KBM-7 (cell line): ENCODE results near the gene TRIO.

ENCODE experiments used
- DNase-seq: peaks from one replicate; pipeline ENCODE4 v3.0.0-alpha.2; 2015
- in situ Hi-C: fragments of 300-500 bp; cut with MboI; formaldehyde crosslinking; loops from 2 replicates; pipeline ENCODE4 v1.14.3; 2020; ENCODE audit warnings: low sequenced_read_pairs, low pct_unique_long_range_greater_than_20kb, mixed read lengths

Gene TRIO

DNA sequence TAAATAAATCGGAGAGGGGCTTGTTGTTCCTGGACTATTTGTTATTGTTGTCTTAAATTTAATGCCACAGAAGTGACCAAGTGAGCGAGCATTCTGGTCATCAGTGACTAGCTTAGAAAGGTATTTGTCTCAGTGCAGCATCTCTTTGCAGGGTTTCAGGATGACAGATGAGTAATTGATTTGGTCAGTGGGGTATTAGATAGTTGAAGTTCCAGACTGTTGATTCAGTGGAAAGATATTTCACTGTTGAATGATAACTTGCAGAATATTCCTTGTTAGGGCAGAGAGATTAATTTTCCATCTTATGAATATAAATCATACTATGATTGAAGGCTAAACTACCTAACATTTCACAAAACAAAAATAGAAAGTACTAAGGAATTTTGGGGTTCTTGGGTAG lies 122.4 kb downstream of the TRIO start:
- no peak for DNase-seq
- in situ Hi-C loops = loop anchor here (25.0 kb wide), 1 partner anchor 278 kb away; no protein-coding TSS in a partner anchor

DNA sequence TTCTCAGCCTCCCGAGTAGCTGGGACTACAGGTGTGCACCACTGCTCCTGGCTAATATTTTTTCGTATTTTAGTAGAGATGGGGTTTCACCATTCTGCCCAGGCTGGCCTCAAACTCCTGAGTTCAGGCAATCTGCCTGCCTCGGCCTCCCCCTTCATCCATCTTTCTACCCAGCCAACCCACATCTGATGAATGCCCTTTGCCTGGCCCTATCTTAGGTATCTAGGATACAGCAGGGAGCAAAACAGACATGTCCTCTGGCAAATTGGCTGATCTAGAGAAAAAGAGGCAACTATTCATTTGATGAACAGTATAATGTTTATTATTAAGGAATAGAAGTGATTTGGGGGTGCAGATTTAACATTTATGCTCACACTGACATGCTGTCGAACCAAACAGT lies 123.0 kb downstream of the TRIO start:
- no peak for DNase-seq
- in situ Hi-C loops = loop anchor here (25.0 kb wide), 1 partner anchor 279 kb away; no protein-coding TSS in a partner anchor

DNA sequence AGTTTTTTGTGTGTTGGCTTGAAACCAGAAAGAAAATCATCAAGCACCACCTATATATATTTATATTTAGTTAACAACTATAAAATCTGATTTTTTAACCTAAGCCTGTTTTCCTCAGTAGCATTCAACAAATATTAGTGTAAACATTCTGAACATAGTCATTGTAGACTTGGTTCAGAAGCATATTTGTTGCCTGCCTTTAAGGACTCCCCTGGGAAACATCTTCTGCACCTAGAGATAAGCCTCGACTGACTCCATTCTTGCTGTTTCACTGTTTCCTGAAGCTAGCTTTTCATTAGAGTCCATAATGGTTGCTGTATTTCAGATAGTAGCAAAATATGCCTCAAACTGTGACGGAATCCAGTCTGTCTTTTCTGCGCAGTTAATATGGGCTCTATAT lies 123.5 kb downstream of the TRIO start:
- in situ Hi-C loops = loop anchor here (25.0 kb wide), 1 partner anchor 279 kb away; no protein-coding TSS in a partner anchor
- DNase-seq = no peak

DNA sequence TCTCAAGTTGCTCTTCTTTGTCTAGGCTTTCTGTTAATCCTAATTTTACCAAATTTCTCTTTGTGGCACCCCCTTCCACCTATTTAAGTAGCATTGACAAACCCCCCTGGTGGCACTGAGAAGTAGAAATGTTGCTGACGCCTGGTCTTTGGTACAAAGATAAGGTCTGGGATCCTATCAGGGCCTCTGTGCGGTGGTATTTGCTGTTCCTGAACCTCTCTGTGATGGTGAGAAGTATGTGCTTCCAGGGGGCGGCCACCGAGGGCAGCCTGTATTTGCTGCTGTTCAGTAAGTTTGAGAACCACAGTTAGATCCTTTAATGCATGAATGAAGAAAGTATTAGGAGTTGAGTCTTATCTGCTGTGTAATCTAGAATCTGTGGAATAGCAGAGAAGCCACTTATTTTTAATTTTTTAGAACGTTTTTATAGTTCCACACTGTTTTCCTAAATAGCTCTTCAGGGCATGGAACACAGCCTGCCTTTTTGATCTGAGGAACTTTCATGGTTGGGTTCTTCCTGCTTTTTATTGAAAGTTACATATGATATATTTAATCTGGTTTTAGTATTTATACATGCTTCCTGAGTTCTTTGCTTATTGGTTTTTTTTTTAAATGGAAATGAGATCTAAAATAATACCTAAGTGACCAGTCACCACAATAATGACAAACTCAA lies 124.2 kb downstream of the TRIO start:
- in situ Hi-C loops = loop anchor here (25.0 kb wide), 1 partner anchor 280 kb away; no protein-coding TSS in a partner anchor
- DNase-seq = no peak

DNA sequence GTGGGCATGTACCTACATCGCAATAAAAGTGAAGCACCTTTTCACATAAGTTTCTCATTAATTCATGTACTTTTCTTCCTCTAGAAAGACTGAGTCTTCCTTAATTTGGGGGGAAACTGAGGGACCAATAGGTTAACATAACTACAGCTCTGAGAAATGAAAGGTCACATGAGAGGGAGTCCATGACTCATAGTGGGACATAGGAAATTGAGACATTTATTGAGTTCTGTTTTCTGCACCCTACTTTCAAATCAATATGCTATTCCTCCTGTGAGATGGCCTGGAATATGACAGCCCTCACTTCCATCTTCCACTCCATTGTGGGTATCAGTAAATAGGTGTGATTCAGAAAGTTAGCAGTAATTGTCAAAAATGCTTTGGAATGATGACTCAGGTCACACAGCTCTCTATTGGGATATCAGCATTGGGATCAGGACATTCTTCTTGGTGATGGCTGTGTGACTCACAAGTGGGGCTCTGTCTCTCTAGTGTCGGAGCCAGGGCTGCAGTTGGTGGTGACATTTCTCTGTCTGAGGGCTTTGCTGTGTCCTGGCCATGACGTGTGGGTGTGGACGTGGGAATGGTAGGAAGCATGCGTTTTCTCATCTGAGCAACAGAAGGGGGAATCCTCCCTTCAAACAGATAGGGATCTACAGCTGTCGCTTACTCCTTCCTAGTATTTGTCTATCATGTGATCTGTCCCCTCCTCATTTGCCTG lies 125.0 kb downstream of the TRIO start:
- DNase-seq = no peak
- in situ Hi-C loops = loop anchor here (25.0 kb wide), 1 partner anchor 281 kb away; no protein-coding TSS in a partner anchor

DNA sequence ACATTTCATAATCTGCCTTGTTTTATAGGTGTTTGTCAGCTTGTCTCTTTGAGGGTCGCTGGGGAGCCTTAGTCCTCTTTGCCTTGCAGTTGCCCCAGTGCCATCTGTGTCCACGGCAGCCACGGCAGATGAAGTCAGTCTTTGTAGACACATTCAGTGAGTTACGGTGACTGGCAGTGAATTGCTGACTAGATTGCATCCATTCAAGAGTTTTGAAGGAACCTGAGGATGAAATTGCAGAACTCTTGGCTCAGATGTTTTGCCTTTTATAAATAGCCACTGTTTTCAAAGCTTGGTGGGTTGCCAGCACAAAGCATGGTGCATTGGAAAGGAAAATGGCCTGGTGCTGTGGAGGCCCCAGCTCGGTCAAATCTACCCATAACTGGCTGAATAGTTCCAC lies 125.6 kb downstream of the TRIO start:
- DNase-seq = no peak
- in situ Hi-C loops = loop anchor here (25.0 kb wide), 1 partner anchor 281 kb away; no protein-coding TSS in a partner anchor

DNA sequence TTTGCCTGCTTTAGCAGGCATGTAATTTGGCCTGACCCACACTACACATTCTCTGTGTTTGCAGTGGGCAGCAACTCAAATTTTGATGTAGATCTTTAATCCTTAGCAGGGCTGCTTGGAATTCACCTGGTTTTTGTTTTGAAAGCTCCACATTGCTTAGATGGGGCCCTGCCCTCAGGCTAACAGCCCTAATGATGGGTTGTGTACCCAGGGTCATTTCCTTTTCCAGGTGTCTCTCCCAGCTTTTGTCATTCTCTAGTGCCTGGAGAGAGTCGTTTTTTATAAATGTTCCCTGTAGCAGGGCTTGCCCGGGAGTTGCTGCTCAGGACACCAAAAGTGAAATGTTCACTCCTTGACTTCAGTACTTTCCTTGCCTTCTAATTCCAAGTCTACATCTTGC lies 126.3 kb downstream of the TRIO start:
- in situ Hi-C loops = loop anchor here (25.0 kb wide), 1 partner anchor 282 kb away; no protein-coding TSS in a partner anchor
- no peak for DNase-seq

DNA sequence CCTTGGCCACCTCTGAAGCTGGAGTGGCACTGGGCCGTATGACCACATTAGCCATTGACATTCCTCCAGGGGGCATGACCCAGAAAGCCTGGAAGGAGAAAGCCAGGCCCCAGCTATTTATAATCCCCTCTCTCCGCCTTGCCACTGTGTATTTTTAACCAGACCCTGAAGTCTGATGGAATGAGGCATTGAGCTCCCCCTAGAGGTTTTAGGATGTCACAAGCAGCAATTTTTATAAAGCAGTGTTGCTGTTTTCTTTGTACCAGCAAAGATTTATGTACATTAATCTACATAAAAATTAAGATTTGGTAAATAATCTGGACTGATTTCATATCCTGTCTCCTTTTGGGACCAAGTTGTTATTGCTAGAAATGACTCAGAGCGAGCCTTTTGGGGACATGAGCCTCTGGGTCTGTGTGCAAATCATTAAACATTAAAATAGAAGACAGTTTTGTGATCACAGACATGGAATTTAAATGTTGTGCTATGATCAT lies 127.1 kb downstream of the TRIO start:
- in situ Hi-C loops = loop anchor here (25.0 kb wide), 1 partner anchor 283 kb away; no protein-coding TSS in a partner anchor
- DNase-seq = peak; percentile 72

DNA sequence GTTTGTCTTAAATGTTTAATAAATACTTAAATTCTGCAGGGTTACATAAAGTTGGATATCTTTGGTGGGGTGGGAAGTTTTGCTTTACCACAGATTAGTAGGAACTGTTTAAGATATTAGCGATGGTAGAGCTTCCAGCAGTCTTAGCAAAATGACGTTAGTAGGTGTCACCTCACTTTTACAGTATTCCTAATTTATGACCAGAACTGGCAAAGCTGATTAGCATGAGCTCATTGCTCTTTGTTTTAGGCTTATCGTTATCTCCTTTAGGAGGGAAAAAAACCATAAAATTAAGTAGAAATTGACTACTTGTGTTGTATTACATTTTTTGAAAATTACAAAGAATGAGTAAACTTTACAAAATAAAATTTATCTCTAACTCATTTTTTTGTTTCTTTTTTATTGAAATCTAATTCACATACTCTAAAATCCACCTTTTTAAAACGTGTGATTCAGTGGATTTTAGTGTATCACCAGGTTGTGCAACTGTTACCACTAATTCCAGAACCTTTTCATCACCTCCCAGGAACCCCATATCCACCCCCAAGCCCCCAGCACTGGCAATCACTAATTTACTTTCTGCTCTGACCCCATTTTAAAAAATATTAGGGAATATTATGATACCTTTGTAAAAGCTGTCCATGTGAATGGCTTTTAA lies 129.5 kb downstream of the TRIO start:
- in situ Hi-C loops = loop anchor here (25.0 kb wide), 1 partner anchor 285 kb away; no protein-coding TSS in a partner anchor
- no peak for DNase-seq

DNA sequence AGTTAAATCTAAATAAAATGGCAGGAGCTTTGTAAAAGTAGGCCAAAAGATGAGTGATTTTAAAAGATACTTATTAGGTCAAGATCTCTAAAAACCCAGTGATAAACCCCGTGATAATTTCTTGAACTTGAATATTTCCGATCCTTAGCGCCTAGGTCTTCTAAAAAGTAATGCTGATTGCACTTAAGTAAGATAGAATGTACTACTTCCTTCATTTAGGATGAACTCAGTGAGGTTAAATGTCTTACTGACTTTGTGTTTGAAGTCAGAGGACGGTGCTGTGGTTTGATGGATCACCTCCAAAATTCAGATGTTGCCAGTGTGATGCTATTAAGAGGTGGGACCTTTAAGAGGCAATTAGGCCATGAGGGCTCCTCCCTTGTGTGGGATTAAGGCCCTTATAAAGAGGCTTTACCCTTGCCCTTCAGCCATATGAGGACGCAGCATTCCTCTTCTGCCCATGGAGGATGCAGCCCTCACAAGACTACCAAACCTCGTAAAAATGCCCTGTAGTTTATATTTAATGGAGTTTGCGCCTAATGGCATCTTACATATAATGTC lies 130.1 kb downstream of the TRIO start:
- DNase-seq = no peak
- in situ Hi-C loops = loop anchor here (25.0 kb wide), 1 partner anchor 286 kb away; no protein-coding TSS in a partner anchor

DNA sequence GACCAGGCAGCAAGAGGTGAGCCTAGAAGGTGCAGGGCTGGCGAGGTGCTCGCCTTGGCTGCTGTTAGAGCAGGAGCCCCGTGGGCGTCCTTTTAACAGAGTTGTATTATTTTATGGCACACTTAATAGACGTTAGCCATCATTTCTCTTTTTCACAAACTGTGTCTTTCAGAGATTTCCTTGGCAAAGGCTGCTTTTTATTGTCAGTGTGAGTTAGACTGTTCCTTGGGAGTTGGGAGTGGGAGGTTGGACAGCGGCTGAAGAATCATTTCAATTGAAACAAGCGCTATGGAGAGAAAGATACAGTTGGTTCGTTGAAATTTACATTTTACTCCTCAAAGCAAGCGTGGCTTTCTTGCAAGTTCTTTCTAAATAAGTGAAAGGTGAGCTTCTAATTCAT lies 133.2 kb downstream of the TRIO start:
- in situ Hi-C loops = no loop called here
- DNase-seq = no peak

DNA sequence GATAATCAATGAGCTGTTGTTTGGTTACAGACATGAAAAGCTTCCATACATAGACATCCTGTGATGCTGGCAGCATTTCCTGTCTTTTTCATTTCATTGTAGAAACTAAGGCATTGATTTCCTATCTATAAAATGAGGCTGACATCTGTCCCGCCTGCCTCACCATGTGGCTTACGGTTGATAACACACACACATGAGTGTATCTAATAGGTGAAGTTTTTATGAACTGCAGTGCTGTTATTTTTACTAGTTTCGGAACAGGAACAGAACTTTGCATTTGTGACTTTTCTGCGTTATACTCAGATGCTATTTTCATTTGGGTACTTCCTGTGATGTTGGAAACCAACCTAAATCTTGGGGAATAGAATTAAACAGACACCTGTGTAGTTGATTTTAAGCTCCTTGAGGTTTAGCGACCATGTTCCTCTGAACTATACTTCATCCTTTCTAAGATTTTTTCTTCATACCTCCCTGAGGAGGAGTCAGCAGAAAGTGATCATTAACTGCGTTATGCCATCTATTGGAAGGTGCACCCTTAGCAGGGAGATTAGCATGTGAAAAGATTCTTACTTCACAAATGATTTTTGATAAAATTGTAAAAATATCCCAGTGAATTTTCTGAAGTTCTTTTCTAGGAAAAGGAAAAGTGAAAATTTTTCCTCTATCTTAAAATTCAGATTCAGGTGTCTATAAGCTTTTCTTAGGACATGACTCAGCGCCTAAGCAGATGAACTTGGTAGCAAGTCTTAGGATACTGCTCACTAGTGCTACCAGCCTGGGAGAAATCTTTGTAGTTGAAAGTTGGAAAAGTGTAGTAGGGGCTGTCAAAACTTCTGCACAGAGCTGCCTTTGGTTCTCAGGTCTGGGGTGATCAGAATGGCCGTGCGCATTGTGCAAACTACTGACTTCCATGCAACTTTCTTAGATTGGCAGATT lies 134.5 kb downstream of the TRIO start:
- DNase-seq = no peak
- in situ Hi-C loops = no loop called here

DNA sequence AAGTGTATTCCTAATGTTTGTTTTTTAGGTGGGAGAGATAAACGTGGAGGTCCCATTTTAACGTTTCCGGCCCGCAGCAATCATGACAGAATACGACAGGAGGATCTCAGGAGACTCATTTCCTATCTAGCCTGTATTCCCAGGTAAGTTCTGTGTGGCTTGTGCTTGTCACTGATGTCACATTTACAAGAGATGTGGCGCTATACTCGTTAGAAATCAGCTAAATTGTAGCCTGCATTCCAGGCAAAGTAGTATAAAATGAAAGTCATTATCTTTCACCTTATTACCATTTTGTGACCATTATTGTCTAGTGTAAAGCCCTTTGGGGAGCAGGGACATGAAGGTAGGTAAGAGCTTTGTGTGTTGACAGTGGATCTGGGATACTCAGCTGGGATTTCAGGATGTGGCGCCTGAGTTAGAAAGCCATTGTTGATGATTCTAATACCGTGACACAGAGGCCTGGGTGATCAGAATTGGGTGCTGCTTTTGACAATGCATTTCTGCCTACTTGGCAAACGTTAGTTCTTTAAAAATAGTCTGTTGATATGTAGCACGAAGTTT lies 137.2 kb downstream of the TRIO start:
- in situ Hi-C loops = no loop called here
- no peak for DNase-seq

DNA sequence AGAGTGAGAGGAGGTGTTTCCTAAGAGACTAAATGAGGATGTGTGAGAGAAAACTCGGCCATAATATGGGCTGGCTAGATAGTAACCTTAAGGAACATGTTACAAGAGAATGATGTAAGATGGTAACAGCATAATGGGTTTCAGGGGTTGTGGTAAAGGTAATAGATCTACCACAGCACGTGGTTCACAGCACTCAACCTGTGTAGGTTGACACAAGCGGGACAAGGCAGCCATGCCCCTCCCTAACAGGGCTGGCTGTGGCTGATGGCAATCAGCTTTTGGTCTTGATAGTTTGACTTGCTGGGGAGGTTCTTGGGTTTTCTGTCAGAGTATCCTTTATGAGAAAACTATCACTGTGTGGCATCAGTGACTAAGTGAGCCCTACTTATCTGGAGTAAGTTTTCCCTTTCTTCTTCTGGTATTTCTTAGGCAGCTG lies 138.6 kb downstream of the TRIO start:
- no peak for DNase-seq
- in situ Hi-C loops = no loop called here

DNA sequence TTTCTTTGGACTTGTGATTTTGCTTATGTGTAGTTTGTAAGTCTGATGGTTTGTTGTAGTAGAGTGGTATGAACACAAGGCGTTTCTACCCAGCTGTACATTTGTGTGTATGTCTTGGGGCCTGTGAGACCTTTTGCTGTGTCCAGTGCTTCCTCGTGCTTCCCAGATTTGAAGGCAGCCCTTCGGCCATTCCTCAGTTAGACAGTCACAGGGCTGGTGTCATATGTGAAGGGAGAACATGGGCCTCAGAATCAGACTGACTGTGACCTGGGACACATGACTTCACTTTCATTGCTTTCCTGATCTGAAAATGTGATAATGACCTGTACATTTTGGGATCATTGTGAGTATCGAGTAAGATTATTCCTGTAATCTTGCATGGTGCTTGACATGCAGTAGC lies 140.0 kb downstream of the TRIO start:
- no peak for DNase-seq
- in situ Hi-C loops = no loop called here

DNA sequence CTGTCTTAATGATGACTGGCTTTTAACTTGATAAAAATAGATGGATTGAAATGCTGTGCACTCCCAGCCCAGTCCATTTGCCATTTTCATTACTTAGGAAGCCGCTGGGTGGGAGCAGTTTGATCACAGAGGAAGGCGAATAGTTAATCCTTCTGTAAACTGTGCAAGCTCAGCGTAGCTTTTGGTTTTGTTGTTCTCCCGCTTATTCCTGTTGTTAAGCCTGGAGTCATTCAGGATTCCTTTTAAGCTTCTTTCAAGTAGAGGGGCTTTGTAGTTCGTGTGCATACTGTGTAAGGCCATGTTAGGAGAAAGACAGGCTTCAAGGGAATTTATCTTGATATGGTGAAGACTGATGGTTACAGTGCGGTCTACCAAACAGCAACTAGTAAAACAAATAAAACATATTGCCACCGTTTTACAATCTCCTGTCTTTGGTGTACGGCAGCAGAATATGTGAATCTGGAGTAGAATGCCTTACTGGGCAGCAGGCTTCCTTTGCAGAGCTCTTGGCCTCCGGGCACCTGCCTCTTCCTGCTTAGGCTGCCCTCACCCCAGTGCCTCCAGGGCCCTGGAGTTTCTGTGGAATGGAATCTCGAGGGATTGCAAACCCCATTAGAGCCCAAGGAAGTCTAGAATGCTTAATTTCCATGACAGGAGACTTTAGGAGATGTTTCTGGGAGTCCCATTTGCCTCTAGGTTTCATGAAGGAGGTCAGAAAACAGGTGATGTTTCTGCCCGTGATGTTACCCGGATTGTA lies 141.4 kb downstream of the TRIO start:
- in situ Hi-C loops = no loop called here
- DNase-seq = no peak

DNA sequence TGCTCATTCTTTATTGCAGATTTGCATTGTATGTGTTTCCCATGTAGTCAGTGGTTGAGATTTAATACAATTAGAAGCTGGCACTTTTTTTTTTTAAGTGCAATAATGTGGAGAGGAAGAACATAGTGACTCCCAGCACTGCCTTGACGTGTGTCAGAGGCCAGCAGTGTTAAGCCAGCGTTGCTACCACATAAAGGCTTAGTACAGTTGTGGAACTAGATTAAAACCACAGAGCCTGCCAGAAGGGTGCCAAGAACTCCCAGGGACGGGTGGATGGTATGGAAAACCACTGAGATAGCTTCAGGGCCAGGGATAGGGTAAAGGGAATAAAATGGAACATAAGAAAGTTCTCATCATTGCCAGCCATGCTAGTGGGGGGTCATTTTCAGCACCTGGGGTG lies 142.9 kb downstream of the TRIO start:
- in situ Hi-C loops = no loop called here
- DNase-seq = no peak
